Smooth muscle cell of the brain vasculature (primary cell): ENCODE results near the gene NUP214.
"Not testable (repeated sequence)": the region's sequence is repeated elsewhere in the genome, so short reads cannot be mapped to it uniquely, and the experiment has no call there.

Experiments used
- DNase-seq: peaks from one replicate; pipeline ENCODE4 v3.0.0-alpha.2; 2012; ENCODE audit warnings: low read depth, low spot score

NUP214 gene

DNA sequence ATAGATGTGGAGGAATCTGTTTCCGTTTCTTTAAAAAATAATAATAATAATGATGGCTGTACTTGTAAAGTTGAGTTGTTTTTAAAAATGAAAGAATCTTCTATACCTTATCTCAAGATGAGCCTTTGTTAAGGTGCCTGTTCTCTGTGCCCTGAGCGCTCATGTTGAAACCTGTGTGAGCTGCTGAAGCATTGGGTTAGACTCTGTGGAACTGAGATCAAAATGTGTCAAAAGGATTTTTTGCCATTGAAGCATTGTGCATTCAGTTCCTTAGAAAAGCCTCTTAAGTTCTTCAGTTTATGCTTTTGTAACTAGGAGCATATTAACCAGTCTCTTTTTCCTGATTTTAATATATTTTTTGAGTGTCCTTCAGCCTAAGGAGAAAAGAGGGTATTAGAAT, 67.7 kb downstream of the NUP214 start:
- DNase-seq, result no peak

GRCh38 chr9:131194762-131195161, 69.4 kb downstream of the NUP214 start:
- DNase-seq, result no peak

- no peak for DNase-seq
Measured at GRCh38 chr9:131197160-131197911, 72.0 kb downstream of the NUP214 start.

- no peak for DNase-seq
Measured at GRCh38 chr9:131198041-131198715, 72.8 kb downstream of the NUP214 start.

DNA sequence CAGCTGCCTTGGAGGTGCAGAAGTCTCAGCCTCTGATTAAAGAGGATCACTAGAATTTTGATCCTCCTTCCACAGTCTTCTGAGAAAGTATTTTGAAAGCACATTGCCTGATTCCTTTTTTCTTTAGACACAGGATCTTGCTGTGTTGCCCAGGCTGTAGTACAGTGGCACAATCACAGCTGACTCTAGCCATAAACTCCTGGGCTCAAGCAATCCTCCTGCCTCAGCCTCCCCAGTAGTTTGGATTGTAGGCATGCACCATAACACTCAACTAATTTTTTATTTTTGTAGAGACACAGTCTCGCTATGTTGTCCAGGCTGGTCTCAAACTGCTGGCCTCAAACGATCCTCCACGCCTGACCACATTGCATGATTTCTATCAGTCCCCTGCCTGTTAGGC, 76.5 kb downstream of the NUP214 start:
- no peak for DNase-seq

- no peak for DNase-seq
Measured at GRCh38 chr9:131203431-131204218, 78.2 kb downstream of the NUP214 start.

GRCh38 chr9:131204285-131204684, 78.9 kb downstream of the NUP214 start:
- DNase-seq, result no peak

DNA sequence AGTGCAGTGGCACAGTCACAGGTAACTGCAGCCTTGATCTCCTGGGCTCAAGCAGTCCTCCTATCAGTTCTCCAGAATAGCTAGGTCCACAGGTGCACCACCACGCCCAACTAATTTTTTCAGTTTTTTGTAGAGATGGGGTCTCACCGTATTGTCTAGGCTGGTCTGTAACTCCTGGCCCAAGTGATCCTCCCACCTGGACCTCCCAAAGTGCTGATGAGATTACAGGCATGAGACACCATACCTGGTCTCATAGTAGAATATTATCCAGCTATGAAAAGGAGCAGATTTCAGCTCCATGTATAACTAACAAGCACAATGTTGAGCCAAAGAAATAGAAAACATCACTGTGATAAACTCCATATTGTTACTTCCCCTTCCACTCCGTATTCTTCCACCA, 81.1 kb downstream of the NUP214 start:
- no peak for DNase-seq

DNA sequence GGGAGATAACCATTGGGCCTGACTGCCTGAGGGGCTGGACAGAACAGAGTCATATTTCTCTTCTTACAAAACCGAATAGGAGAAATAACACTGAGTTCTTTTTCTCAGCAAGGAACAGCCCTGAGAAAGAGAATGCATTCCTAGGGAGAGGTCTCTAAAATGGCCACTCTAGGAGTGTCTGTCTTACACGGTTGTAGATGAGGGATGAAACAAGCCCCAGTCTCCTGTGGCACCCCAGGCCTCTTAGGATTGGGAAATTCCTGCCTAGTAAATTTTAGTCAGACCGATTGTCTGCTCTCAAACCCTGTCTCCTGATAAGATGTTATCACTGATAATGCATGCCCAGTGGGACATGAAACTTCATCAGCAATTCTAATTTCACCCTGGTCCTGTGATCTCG, 86.5 kb downstream of the NUP214 start:
- DNase-seq, result not testable (repeated sequence)

- DNase-seq, result no peak
Measured at GRCh38 chr9:131214286-131214856, 89.0 kb downstream of the NUP214 start.

GRCh38 chr9:131214876-131215275, 89.5 kb downstream of the NUP214 start:
- no peak for DNase-seq

GRCh38 chr9:131216806-131217205, 91.4 kb downstream of the NUP214 start:
- DNase-seq, result no peak

DNA sequence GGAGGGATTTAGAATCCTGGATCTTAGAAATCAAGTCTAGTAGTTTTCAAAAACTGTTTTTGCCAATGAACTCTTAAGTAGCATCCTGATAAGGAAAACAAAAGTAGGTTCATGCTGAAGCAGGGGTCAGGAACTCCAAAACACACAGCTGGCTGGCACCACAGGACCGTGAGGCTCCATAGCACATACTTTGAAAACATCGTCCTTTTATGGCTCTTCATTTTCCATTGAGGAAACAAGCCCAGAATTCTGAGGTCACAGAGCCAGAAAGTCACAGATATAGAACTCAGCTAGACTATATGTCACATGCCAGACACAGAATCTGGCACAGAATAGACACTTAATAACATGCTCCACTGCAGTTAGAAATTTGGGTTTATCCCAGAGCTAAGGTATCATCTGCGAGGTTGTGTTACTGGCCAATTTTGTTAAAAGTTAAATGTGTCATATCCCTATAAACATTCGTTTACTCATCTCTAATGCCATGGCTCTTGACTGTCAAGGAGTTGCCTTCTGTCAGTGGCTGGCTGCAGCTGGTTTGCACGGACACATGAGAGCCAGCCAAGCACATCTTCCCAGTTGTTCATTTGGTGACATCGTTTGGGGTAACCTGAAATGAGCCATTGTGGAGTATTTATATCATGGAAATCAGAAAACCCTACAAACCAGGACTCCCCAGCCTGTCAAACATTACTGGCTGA, 92.1 kb downstream of the NUP214 start:
- no peak for DNase-seq

GRCh38 chr9:131218370-131218769, 93.0 kb downstream of the NUP214 start:
- DNase-seq, result no peak

DNA sequence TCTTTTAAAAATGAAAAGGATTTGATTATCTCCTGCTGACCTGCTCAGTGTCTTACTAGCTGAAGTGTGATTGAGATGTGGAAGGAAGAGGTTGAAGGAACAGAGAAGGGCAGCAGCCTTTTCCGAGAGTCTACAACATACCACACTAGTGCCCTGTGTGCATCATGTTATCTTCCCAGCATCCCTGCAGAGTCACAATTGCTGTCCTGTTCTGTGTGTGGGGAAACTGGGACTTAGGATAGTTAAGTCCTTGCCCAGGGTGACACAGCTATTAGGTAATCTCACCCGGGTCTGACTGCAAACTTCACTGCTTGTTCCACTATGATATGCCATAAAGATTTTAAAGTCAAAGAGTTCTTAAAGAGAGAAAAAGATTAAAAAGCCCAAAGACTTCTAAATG, 95.1 kb downstream of the NUP214 start:
- no peak for DNase-seq

DNA sequence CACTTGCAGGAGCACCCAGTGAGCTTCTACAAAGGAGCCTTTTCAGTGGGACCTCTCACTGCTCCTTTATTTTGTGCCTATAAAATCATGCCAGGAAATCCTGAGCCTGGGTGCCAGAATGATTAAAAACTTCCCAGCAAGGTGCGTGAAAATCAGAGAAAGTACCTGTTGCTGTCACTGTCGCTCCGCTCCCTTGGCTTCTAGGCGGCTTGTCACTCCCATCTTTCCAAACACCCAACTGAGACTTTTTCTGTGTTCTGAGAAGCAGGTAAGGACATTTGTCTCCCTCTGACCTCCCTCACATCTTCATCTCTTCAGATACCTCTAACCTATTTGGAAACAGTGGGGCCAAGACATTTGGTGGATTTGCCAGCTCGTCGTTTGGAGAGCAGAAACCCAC, 97.1 kb downstream of the NUP214 start:
- no peak for DNase-seq

DNA sequence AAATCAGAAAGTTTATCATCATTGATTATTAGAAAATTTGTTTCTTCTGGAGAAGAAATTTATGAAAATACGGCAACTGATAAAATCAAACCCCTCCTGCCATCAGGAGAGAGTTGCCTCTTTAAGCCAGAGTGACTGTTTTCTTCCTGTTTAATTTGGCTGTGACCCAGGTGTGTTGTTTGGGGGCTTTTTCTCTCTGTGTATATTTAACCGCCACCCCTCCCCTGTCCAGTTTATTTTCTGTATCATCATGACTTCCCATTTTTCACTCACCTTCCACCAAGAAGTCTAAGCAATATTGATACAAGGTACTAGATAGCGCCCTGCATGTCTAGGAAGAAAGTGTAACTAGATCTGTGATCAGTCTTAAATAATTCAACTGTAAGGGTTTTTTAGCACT, 100.8 kb downstream of the NUP214 start:
- DNase-seq, result no peak

DNA sequence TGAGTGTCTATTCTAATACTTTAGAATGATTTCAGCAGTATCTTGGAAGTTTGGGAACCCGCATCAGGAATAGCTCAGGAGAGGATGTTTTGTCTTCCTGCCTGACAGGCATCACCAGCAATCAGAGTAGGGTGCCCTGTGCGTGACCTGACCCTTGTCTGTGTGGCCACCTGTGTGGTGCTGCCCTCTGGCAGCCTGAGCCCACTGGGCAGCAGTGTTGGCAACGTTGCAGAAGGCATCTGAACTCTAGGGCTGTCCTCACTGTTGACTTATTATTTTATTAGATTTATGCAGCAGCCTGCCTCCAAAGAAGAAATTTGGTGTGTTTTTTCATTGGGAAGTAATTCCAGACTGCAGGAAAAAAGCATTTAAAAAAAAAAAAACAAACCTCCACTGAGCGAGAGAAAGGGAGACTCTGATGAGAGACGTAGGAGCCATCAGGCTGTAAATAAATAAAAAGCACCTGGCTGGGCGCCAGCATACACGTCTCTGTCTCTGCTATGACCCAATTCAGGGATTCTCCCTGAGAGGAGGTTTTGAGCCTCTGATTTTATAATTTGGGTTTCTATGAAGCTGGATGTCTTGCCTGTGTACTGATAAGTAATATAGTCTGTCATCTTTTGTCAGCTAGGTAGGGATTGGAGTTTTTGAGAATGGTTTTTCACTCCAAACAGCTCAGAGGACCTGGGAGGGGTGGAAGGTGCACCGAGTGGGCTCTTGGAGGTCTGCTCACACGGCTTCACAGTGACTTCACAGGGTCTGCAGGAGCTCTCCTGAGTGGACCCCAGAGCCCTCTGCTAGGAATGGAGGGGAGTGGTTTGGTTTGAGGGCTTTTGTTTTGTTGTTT, 101.9 kb downstream of the NUP214 start:
- no peak for DNase-seq

DNA sequence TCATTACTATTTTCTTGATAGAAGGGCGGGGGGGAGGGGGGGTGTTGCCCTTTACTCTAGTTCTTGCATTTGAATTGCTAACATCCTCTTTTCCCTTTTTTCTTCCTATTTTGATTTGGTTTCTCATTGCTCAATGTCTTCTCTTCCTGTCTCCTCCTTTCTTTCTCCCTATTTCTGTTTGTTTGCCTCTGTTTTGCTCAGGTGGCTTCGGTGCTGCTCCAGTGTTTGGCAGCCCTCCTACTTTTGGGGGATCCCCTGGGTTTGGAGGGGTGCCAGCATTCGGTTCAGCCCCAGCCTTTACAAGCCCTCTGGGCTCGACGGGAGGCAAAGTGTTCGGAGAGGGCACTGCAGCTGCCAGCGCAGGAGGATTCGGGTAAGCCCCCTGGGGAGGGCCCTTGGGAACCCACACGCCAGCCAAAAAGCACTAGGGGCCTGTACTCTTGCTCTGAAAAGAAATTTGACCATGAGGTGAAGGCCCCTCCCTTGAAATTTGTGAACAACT, 102.6 kb downstream of the NUP214 start:
- no peak for DNase-seq

DNA sequence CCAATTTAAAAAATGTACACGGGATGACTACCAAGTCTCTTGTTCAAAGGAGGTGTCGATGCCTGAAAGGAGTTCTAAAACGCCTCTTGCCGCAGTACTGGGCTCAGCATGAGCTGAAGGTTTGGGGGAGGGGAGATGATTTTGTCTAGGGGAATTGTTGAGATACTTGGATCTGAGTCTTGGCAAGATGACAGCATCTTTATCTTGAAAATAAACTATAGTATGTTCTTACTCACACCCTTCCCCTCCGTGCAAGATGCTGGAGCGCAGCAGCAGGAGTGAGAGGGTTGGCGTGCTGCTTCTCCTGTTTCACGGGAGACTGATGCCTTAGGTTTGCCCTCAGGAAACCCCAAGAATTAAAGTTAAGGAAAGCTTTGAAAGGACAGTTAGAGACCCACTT, 103.6 kb downstream of the NUP214 start:
- no peak for DNase-seq

- DNase-seq, result no peak
Measured at GRCh38 chr9:131233556-131233955, 108.2 kb downstream of the NUP214 start.
